Activated T-helper 17 cell treated with anti-CD3 and anti-CD28 coated beads, Interleukin-2, amount 50 U/mL, for 72 hours (primary cell): ENCODE data around the gene SLC1A2. TPM values are rescaled to one million over a fixed set of nuclear protein-coding genes. Genes with fewer than 3 reads are reported as not detected.

Experiments
- ATAC-seq: fragments of 150-1000 bp; cut with Tn5 transposase; replicated peaks from 2 replicates; pipeline ENCODE4 v1.10.0; 2021; ENCODE audit warnings: mild to moderate bottlenecking, moderate library complexity
- H3K27ac Mint-ChIP-seq: one replicate; pipeline ENCODE4 v1.8.0; 2022; ENCODE audit warnings: mixed read lengths
- H3K27me3 Mint-ChIP-seq: one replicate; pipeline ENCODE4 v1.8.0; 2022; ENCODE audit warnings: mixed read lengths
- H3K36me3 Mint-ChIP-seq: one replicate; pipeline ENCODE4 v1.8.0; 2022; ENCODE audit warnings: low read depth, mild to moderate bottlenecking, mixed read lengths
- H3K4me1 Mint-ChIP-seq: one replicate; pipeline ENCODE4 v1.8.0; 2022; ENCODE audit warnings: mixed read lengths
- H3K4me3 Mint-ChIP-seq: one replicate; pipeline ENCODE4 v1.8.0; 2022; ENCODE audit warnings: mild to moderate bottlenecking, mixed read lengths
- H3K9me3 Mint-ChIP-seq: one replicate; pipeline ENCODE4 v1.8.0; 2022; ENCODE audit warnings: mixed read lengths
- total RNA-seq, 2 donors: library from RNA; stranded (reverse); gene quantifications; one replicate each; pipeline ENCODE4 v1.2.3, GENCODE V29; 2022

Gene SLC1A2
- total RNA-seq, 2 donors from 2014 or later: not detected

GRCh38 chr11:35340071-35340470, 79.3 kb downstream of the SLC1A2 start:
- no peak overlapping the region for H3K4me3 Mint-ChIP-seq
- H3K36me3 Mint-ChIP-seq: peaks cover 7% of the 10 kb centered on the region
- no peaks in the 10 kb centered on the region for H3K9me3 Mint-ChIP-seq
- no peak overlapping the region for H3K27ac Mint-ChIP-seq
- ATAC-seq: no peak
- peaks cover 40% of the 10 kb centered on the region for H3K4me1 Mint-ChIP-seq
- no peaks in the 10 kb centered on the region for H3K27me3 Mint-ChIP-seq

DNA sequence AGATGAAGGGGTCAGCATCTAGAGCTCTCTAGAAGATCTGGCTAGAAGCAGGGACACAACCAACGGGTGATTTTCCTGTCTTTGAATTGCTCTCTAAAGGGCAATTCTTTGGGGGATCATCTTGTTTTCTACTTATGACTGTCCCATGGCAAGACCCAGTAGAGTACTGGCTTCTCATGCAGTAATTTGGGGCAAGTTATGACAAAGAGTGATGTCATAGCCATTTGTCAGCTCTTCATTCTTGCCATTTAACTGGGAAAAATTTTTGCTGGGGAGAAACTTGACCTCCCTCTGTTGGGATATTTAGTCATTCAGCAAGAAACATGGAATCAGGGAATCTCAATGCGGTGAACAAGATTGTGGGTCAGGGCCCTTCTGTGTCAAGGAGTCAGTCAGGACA, 80.4 kb downstream of the SLC1A2 start:
- H3K4me1 Mint-ChIP-seq: peaks cover 43% of the 10 kb centered on the region
- H3K4me3 Mint-ChIP-seq: peak overlapping the region; percentile 18
- no peak for ATAC-seq

DNA sequence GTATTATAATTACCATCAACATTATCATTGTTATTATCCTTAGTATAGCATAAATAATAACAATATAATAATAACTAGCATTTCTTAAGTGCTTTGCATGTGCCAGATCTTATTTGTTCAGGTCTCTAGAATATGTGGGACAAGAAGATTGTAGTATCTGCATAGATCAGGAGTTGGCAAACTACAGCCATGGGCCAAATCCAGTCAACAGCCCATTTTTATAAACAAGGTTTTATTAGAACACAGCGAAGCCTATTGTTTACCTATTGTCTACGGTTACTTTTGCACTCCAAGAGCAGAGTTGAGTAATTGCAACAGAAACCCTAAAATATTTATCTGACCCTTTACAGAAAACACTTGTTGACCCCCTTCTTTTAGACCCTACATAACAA, 81.4 kb downstream of the SLC1A2 start:
- ATAC-seq: no peak
- peaks cover under 1% of the 10 kb centered on the region for H3K36me3 Mint-ChIP-seq
- H3K27me3 Mint-ChIP-seq: no peaks in the 10 kb centered on the region
- H3K4me3 Mint-ChIP-seq: no peak overlapping the region
- peak overlapping the region; percentile 52 for H3K27ac Mint-ChIP-seq
- H3K9me3 Mint-ChIP-seq: no peaks in the 10 kb centered on the region
- peaks cover 33% of the 10 kb centered on the region for H3K4me1 Mint-ChIP-seq

More for the DNA sequence above, 80.4 kb downstream of the SLC1A2 start:
- Mint-ChIP-seq H3K9me3 (no peaks in the 10 kb centered on the region), H3K27me3 (no peaks in the 10 kb centered on the region), H3K27ac (peak overlapping the region; percentile 52), H3K36me3 (peaks cover 7% of the 10 kb centered on the region)

GRCh38 chr11:35337136-35337913, 82.0 kb downstream of the SLC1A2 start:
- Mint-ChIP-seq H3K27ac (peak overlapping the region; percentile 50), H3K9me3 (no peaks in the 10 kb centered on the region), H3K4me1 (peaks cover 34% of the 10 kb centered on the region), H3K36me3 (no peaks in the 10 kb centered on the region), H3K27me3 (no peaks in the 10 kb centered on the region), H3K4me3 (peak overlapping the region; percentile 1)
- peak; percentile 95 for ATAC-seq

DNA sequence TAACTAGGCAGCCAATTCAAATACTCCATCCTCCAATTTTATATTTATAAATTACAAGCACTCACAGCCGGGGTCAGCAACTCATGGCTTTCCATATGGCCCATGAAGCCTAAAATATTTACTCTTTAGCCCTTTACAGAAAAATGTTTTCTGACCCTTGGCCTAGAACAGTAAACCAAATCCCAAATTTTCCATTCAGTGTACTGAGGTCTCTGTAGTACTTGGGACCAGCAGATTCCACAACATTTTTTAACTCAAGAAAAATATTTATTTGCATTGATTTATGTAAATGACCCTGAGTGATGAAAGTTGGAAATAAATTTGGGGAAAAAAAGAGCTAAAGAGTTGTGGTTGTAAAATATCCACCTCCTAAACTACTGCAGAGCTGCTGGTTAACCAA, 82.6 kb downstream of the SLC1A2 start:
- Mint-ChIP-seq H3K9me3 (no peaks in the 10 kb centered on the region), H3K4me3 (peak overlapping the region; percentile 1), H3K27me3 (no peaks in the 10 kb centered on the region), H3K36me3 (no peaks in the 10 kb centered on the region), H3K4me1 (peaks cover 36% of the 10 kb centered on the region), H3K27ac (peak overlapping the region; percentile 50)
- ATAC-seq: no peak

GRCh38 chr11:35335226-35335625, 84.1 kb downstream of the SLC1A2 start:
- peaks cover 51% of the 10 kb centered on the region for H3K4me1 Mint-ChIP-seq

GRCh38 chr11:35334385-35335090, 84.8 kb downstream of the SLC1A2 start:
- Mint-ChIP-seq H3K36me3 (no peaks in the 10 kb centered on the region), H3K4me3 (no peak overlapping the region), H3K27me3 (no peaks in the 10 kb centered on the region), H3K27ac (peak overlapping the region; percentile 39), H3K9me3 (no peaks in the 10 kb centered on the region), H3K4me1 (peaks cover 57% of the 10 kb centered on the region)
- ATAC-seq: no peak

More at GRCh38 chr11:35335226-35335625, 84.1 kb downstream of the SLC1A2 start:
- H3K27ac Mint-ChIP-seq: peak overlapping the region; percentile 39
- H3K36me3 Mint-ChIP-seq: no peaks in the 10 kb centered on the region
- H3K27me3 Mint-ChIP-seq: no peaks in the 10 kb centered on the region
- no peak overlapping the region for H3K4me3 Mint-ChIP-seq
- ATAC-seq: no peak
- H3K9me3 Mint-ChIP-seq: no peaks in the 10 kb centered on the region

GRCh38 chr11:35332524-35332923, 86.8 kb downstream of the SLC1A2 start:
- Mint-ChIP-seq H3K4me1 (peaks cover 46% of the 10 kb centered on the region), H3K27ac (no peak overlapping the region), H3K36me3 (no peaks in the 10 kb centered on the region), H3K9me3 (peaks cover 3% of the 10 kb centered on the region), H3K27me3 (no peaks in the 10 kb centered on the region), H3K4me3 (no peak overlapping the region)
- ATAC-seq: no peak

DNA sequence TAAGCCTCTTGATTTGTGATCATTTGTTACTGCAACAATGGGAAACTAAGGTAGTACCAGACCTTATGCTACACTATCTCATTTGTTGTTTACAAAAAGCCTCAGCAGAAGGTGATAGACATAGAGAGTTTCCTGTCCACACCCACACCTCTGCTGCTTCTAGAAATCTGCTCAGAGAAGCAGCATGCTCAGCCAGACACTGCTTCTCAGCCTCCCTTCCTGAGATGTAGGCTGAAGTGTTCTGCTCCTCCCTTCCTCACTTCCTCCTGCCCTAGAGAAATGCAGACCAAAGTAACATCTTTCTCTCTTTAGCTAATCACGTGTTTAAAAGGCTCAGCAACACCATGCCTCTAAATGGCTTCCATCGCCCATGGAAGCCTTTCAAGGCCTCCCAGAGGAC, 88.4 kb downstream of the SLC1A2 start:
- peak; percentile 82 for ATAC-seq
- Mint-ChIP-seq H3K4me3 (peak overlapping the region; percentile 8), H3K27ac (peak overlapping the region; percentile 5), H3K4me1 (peaks cover 40% of the 10 kb centered on the region), H3K27me3 (no peaks in the 10 kb centered on the region), H3K36me3 (no peaks in the 10 kb centered on the region), H3K9me3 (peaks cover 3% of the 10 kb centered on the region)

DNA sequence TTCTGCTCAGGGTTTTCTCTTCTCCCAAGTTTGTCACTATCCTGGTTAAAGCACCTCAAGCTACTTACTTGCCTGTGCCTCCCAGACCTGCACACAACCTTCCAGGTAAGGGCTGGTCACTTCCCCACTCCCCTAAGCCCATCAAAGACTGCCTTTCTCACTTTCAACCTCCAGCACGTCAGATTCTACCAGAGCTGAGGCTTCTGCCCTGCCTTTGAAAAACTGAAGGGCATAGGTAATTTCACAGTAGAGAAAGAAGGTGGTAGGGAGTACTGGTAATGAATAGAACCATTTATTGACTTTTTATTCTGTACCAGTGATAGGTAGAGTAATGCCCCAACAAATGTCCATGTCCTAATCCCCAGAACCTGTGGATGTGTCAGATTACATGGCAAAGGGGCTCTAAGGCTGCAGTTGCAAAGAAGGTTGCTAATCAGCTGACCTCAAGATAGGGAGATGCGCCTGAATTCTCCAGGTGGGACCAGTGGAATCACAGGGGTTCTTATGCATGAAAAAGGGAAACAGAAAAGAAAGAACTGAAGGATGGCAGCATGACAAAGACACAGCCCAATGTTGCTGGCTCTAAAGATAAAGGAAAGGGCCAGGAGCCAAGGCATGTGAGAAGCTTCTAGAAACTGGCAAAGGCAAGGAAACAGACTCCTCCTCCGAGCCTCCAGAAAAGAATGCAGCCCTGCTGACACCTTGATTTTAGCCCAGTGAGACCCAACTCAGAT, 89.0 kb downstream of the SLC1A2 start:
- Mint-ChIP-seq H3K27ac (peak overlapping the region; percentile 69), H3K36me3 (no peaks in the 10 kb centered on the region), H3K9me3 (peaks cover 5% of the 10 kb centered on the region), H3K4me1 (peaks cover 42% of the 10 kb centered on the region), H3K27me3 (no peaks in the 10 kb centered on the region), H3K4me3 (peak overlapping the region; percentile 8)
- ATAC-seq: no peak

GRCh38 chr11:35327829-35328228, 91.5 kb downstream of the SLC1A2 start:
- Mint-ChIP-seq H3K27me3 (no peaks in the 10 kb centered on the region), H3K4me1 (peaks cover 36% of the 10 kb centered on the region), H3K4me3 (no peak overlapping the region), H3K27ac (no peak overlapping the region), H3K9me3 (peaks cover 7% of the 10 kb centered on the region), H3K36me3 (no peaks in the 10 kb centered on the region)
- ATAC-seq: no peak

DNA sequence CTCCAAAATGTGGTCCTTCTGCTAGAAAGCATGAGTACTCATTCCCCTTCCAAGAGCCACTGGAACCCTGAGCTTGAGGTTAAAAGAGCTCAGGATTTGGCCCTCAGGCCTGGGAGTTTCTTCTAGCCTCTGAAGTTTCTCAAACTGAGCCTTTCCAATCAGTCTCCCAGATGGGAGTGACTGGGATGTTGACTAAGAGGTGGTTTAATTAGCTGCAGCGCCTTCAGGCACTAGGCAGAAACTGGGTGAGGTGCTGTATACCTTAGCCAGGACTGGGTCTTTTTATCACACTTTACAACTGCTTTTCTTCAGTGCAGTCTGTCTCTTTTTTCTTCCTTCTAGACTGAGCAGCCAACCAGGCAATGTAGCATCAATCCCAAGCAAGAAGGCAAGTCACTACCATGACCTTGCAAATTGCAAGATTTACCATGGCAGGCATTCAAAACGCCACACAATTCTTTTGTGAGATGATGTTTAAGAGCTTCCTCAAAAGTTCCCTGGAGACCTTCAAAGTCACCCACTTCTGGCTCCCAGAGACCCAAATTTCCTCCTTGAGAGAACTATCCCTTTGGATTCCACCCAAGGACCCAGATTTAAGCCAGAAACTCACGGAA, 93.0 kb downstream of the SLC1A2 start:
- H3K36me3 Mint-ChIP-seq: no peaks in the 10 kb centered on the region
- H3K4me1 Mint-ChIP-seq: peaks cover 26% of the 10 kb centered on the region
- ATAC-seq: no peak
- peaks cover 7% of the 10 kb centered on the region for H3K9me3 Mint-ChIP-seq
- no peak overlapping the region for H3K4me3 Mint-ChIP-seq
- H3K27me3 Mint-ChIP-seq: no peaks in the 10 kb centered on the region
- H3K27ac Mint-ChIP-seq: no peak overlapping the region

GRCh38 chr11:35324981-35325380, 94.4 kb downstream of the SLC1A2 start:
- no peak overlapping the region for H3K27ac Mint-ChIP-seq
- H3K27me3 Mint-ChIP-seq: no peaks in the 10 kb centered on the region

DNA sequence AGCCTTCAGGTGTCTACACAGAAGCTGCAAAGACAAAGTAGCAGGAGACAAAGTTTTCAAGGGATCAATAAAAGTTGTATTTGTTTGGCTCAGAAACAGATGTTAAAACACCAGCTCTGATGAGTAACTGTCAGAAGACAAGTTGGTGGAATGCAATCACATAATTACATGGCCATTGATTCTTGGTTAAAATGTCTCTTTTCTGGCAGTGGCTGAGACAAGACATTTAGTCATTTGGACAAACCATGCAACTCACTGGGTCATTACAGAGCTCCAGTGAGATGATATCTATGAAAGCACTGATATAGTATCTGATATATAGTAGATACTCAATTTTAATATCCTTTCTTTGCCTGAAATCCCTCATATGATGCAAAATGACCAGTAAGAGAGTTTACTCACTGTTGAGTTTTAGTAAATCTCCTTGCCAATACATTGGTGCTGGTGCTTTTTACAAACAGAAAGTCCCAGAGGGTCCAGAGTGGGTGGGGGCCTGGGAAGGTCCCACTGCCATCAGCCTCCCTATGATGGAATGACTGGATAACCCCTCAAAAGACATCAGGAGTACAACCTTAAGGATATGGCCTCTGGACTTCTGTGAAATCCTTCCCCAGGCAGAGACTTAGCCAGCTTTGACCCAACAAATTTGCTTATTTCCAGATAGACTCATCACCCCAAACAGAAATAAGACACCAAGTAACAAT, 95.0 kb downstream of the SLC1A2 start:
- Mint-ChIP-seq H3K4me1 (peaks cover 11% of the 10 kb centered on the region), H3K4me3 (no peak overlapping the region), H3K27me3 (no peaks in the 10 kb centered on the region), H3K27ac (no peak overlapping the region), H3K9me3 (peaks cover 7% of the 10 kb centered on the region), H3K36me3 (no peaks in the 10 kb centered on the region)
- ATAC-seq: no peak

More at GRCh38 chr11:35324981-35325380, 94.4 kb downstream of the SLC1A2 start:
- Mint-ChIP-seq H3K36me3 (no peaks in the 10 kb centered on the region), H3K4me1 (peaks cover 13% of the 10 kb centered on the region), H3K4me3 (no peak overlapping the region), H3K9me3 (peaks cover 7% of the 10 kb centered on the region)
- no peak for ATAC-seq
